GM23338 (cell line): ENCODE results near the gene PAX5. TPM values are rescaled to one million over a fixed set of nuclear protein-coding genes. Genes with fewer than 3 reads are reported as not detected.

Source experiments
- ATAC-seq: fragments of 200-7000 bp; cut with Tn5 transposase; 3 replicates; pipeline ENCODE4 v1.9.1; 2020
- DNase-seq: peaks from one replicate; pipeline ENCODE4 v3.0.0-alpha.2; 2015; ENCODE audit warnings: low spot score
- H2AFZ ChIP-seq: fragments of 200-600 bp; sonication (generic); 2 replicates; pipeline ENCODE4 v1.8.0; 2016; ENCODE audit warnings: antibody characterized with exemption, mild to moderate bottlenecking, moderate library complexity
- H3F3A ChIP-seq: fragments of 200-600 bp; sonication (generic); replicated peaks from 2 replicates; pipeline ENCODE4 v1.8.0; 2017; ENCODE audit warnings: antibody characterized with exemption, mixed run types, low read depth
- H3K27ac ChIP-seq: fragments of 200-600 bp; sonication (generic); 2 replicates; pipeline ENCODE4 v1.6.1; 2016; ENCODE audit warnings: low read depth
- H3K27me3 ChIP-seq: fragments of 200-600 bp; sonication (generic); 2 replicates; pipeline ENCODE4 v1.8.0; 2016; ENCODE audit warnings: mild to moderate bottlenecking, mixed run types, moderate library complexity; ENCODE audit not compliant: insufficient read depth
- H3K36me3 ChIP-seq: fragments of 200-600 bp; sonication (generic); 2 replicates; pipeline ENCODE4 v1.8.0; 2016; ENCODE audit warnings: mild to moderate bottlenecking; ENCODE audit not compliant: insufficient read depth
- H3K4me1 ChIP-seq: fragments of 200-600 bp; sonication (generic); 2 replicates; pipeline ENCODE4 v1.8.0; 2016; ENCODE audit warnings: mild to moderate bottlenecking, moderate library complexity; ENCODE audit not compliant: insufficient read depth
- H3K4me2 ChIP-seq: fragments of 200-600 bp; sonication (generic); 2 replicates; pipeline ENCODE4 v1.7.1; 2017; ENCODE audit warnings: mixed run types
- H3K4me3 ChIP-seq: fragments of 200-600 bp; sonication (generic); 2 replicates; pipeline ENCODE4 v1.6.1; 2016; ENCODE audit warnings: mixed run types
- H3K79me2 ChIP-seq: fragments of 200-600 bp; sonication (generic); replicated peaks from 2 replicates; pipeline ENCODE4 v1.8.0; 2017; ENCODE audit warnings: mild to moderate bottlenecking; ENCODE audit not compliant: insufficient read depth
- H3K9me2 ChIP-seq: fragments of 200-600 bp; sonication (generic); 2 replicates; pipeline ENCODE4 v1.8.0; 2017; ENCODE audit not compliant: insufficient read depth
- H4K20me1 ChIP-seq: fragments of 200-600 bp; sonication (generic); replicated peaks from 2 replicates; pipeline ENCODE4 v1.8.0; 2017; ENCODE audit warnings: mild to moderate bottlenecking; ENCODE audit not compliant: insufficient read depth
- H3K27ac Mint-ChIP-seq: 2 replicates; pipeline ENCODE4 v1.8.0; 2020; ENCODE audit warnings: inconsistent platforms, mild to moderate bottlenecking, moderate library complexity, mixed read lengths
- H3K27me3 Mint-ChIP-seq: 3 replicates; pipeline ENCODE4 v1.8.0; 2022; ENCODE audit warnings: low read depth, mild to moderate bottlenecking, moderate library complexity, mixed read lengths, inconsistent platforms; ENCODE audit not compliant: insufficient read depth, poor library complexity
- H3K36me3 Mint-ChIP-seq: 3 replicates; pipeline ENCODE4 v1.8.0; 2021; ENCODE audit warnings: low read depth, mild to moderate bottlenecking, inconsistent platforms, moderate library complexity, mixed read lengths
- H3K4me1 Mint-ChIP-seq: 3 replicates; pipeline ENCODE4 v1.8.0; 2020; ENCODE audit warnings: mild to moderate bottlenecking, inconsistent platforms, mixed read lengths
- H3K4me3 Mint-ChIP-seq: 3 replicates; pipeline ENCODE4 v1.8.0; 2021; ENCODE audit warnings: moderate library complexity, mild to moderate bottlenecking, inconsistent platforms, mixed read lengths
- H3K9me3 Mint-ChIP-seq: 3 replicates; pipeline ENCODE4 v1.8.0; 2020; ENCODE audit warnings: moderate library complexity, mild to moderate bottlenecking, inconsistent platforms, mixed read lengths
- CREB1 ChIP-seq: fragments of 250-450 bp; sonication (Bioruptor Pico); IDR thresholded peaks from 2 replicates; pipeline ENCODE4 v1.5.0; 2020; ENCODE audit warnings: low read depth, mild to moderate bottlenecking, moderate library complexity
- EZH2 ChIP-seq: fragments of 200-600 bp; sonication (generic); IDR thresholded peaks from one replicate; pipeline ENCODE4 v1.8.0; 2017; ENCODE audit warnings: antibody characterized with exemption, mild to moderate bottlenecking, low read depth; ENCODE audit not compliant: unreplicated experiment
- EZH2phosphoT487 ChIP-seq: fragments of 200-600 bp; sonication (generic); IDR thresholded peaks from one replicate; pipeline ENCODE4 v1.8.1; 2018; ENCODE audit warnings: antibody characterized with exemption; ENCODE audit not compliant: unreplicated experiment
- JUNB ChIP-seq: IDR thresholded peaks from one replicate; pipeline ENCODE4 v1.6.1; 2016; ENCODE audit warnings: antibody characterized with exemption; ENCODE audit not compliant: unreplicated experiment
- NANOG ChIP-seq: IDR thresholded peaks from 2 replicates; pipeline ENCODE4 v1.6.1; 2016; ENCODE audit warnings: antibody characterized with exemption, borderline replicate concordance
- POLR2AphosphoS5 ChIP-seq: IDR thresholded peaks from 2 replicates; pipeline ENCODE4 v1.6.1; 2016; ENCODE audit warnings: antibody characterized with exemption, low read depth
- STAT1 ChIP-seq: IDR thresholded peaks from one replicate; pipeline ENCODE4 v1.6.1; 2016; ENCODE audit warnings: antibody characterized with exemption; ENCODE audit not compliant: unreplicated experiment
- ZNF114 ChIP-seq: fragments of 250-450 bp; sonication (Bioruptor Pico); IDR thresholded peaks from 2 replicates; pipeline ENCODE4 v1.5.0; 2020; ENCODE audit warnings: mild to moderate bottlenecking, moderate library complexity
- ZNF331 ChIP-seq: fragments of 250-450 bp; sonication (Bioruptor Pico); IDR thresholded peaks from 2 replicates; pipeline ENCODE4 v1.5.0; 2020; ENCODE audit warnings: low read depth, mild to moderate bottlenecking, moderate library complexity
- polyA plus RNA-seq: library from polyadenylated mRNA; unstranded; fragments of >200 nt; fragmentation: Nextera tagmentation; extraction: Ambion mirVana; gene quantifications from 2 replicates; pipeline ENCODE4 v1.2.1, GENCODE V29; 2016
- total RNA-seq: library from RNA; depleted of rRNA; stranded (reverse); fragments of >200 nt; shearing (Covaris generic); gene quantifications from 2 replicates; pipeline ENCODE4 v1.2.3, GENCODE V29; 2014
- TF ChIP-seq, protein P1 (sequence below): fragments of 250-450 bp; sonication (Bioruptor Pico); IDR thresholded peaks from 2 replicates; pipeline ENCODE4 v1.5.0; 2020; ENCODE audit warnings: mild to moderate bottlenecking, moderate library complexity
- TF ChIP-seq, protein P2 (sequence below), 2 experiments: fragments of 200-600 bp in 1 of 2; sonication (generic) in 1 of 2; conservative IDR thresholded peaks; 2 replicates each; pipeline versions ENCODE4 v1.5.1 to v1.6.1; 2016 to 2017; ENCODE audit warnings: antibody characterized with exemption in 2 of 2, low read depth in 2 of 2, mild to moderate bottlenecking in 2 of 2, moderate library complexity in 1 of 2
- TF ChIP-seq, protein P3 (sequence below): IDR thresholded peaks from 2 replicates; pipeline ENCODE4 v1.6.1; 2016; ENCODE audit warnings: antibody characterized with exemption
- TF ChIP-seq, protein P4 (sequence below): IDR thresholded peaks from one replicate; pipeline ENCODE4 v1.6.1; 2018; ENCODE audit warnings: antibody characterized with exemption; ENCODE audit not compliant: unreplicated experiment

The PAX5 gene
- total and polyA plus RNA-seq, 2 experiments from 2014 or later, result 0.17 to 0.60 TPM

DNA sequence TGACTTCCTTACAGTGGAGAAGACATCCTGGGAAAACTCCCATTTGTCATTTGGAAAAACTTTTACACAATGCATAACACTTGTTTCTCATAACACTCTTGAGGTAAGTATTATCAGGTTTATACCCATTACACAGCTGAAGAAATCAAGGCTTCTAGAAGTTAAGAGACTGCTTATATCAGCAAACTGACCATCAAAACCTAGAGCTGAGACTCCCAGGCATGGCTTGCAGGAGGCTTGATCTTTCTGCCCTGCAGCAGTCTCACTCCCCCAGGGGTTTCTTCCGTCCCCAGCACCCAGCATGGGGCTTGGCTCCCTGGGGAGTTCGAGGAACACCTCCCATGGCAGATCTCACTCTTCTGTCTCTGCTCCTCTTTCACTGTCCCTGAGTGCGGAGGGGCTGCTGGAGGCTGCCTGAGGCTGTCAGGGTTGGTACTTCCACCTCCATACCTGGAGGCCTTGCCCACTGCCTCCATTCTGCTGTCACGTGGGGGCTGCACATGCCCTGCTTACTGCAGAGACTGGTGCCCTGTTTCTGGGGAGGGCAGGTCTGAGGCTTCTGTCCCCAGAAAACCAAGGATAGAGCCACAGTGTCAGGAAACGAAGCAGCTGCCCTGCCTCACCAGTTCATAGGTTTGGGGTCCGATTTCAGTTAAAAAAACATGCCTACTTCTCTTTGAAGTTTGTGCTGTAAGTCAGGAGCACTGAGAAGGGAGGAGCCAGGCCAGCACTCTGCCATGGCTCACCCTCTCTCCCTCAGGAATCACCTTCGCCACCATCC is 202.5 kb downstream of the PAX5 start:
- no peaks in the 10 kb centered on the region for H3F3A ChIP-seq
- no peak overlapping the region for H3K27ac Mint-ChIP-seq
- H3K36me3 ChIP-seq, result no peaks in the 10 kb centered on the region
- H3K4me2 ChIP-seq, result no peak overlapping the region
- no peaks in the 10 kb centered on the region for H3K9me2 ChIP-seq
- H3K4me1 Mint-ChIP-seq, result peaks cover 34% of the 10 kb centered on the region
- no peak overlapping the region for H3K4me3 ChIP-seq
- DNase-seq (no peak), ATAC-seq (no peak)
- no peaks in the 10 kb centered on the region for H3K79me2 ChIP-seq
- no peaks in the 10 kb centered on the region for H4K20me1 ChIP-seq
- H3K36me3 Mint-ChIP-seq, result no peaks in the 10 kb centered on the region
- peaks cover 3% of the 10 kb centered on the region; the same call in 1 of the 2 replicates for H3K4me1 ChIP-seq
- H3K4me3 Mint-ChIP-seq, result no peak overlapping the region
- H3K27me3 Mint-ChIP-seq, result peaks cover 8% of the 10 kb centered on the region
- no peaks in the 10 kb centered on the region for H3K9me3 Mint-ChIP-seq
- TF ChIP-seq NANOG (no peak), CREB1 (no peak), STAT1 (no peak), ZNF114 (CRISPR knock-in tag) (no peak), EZH2 (no peak), ZNF331 (CRISPR knock-in tag) (no peak), POLR2AphosphoS5 (no peak), EZH2phosphoT487 (no peak), JUNB (no peak)
- TF ChIP-seq, protein P1, sequence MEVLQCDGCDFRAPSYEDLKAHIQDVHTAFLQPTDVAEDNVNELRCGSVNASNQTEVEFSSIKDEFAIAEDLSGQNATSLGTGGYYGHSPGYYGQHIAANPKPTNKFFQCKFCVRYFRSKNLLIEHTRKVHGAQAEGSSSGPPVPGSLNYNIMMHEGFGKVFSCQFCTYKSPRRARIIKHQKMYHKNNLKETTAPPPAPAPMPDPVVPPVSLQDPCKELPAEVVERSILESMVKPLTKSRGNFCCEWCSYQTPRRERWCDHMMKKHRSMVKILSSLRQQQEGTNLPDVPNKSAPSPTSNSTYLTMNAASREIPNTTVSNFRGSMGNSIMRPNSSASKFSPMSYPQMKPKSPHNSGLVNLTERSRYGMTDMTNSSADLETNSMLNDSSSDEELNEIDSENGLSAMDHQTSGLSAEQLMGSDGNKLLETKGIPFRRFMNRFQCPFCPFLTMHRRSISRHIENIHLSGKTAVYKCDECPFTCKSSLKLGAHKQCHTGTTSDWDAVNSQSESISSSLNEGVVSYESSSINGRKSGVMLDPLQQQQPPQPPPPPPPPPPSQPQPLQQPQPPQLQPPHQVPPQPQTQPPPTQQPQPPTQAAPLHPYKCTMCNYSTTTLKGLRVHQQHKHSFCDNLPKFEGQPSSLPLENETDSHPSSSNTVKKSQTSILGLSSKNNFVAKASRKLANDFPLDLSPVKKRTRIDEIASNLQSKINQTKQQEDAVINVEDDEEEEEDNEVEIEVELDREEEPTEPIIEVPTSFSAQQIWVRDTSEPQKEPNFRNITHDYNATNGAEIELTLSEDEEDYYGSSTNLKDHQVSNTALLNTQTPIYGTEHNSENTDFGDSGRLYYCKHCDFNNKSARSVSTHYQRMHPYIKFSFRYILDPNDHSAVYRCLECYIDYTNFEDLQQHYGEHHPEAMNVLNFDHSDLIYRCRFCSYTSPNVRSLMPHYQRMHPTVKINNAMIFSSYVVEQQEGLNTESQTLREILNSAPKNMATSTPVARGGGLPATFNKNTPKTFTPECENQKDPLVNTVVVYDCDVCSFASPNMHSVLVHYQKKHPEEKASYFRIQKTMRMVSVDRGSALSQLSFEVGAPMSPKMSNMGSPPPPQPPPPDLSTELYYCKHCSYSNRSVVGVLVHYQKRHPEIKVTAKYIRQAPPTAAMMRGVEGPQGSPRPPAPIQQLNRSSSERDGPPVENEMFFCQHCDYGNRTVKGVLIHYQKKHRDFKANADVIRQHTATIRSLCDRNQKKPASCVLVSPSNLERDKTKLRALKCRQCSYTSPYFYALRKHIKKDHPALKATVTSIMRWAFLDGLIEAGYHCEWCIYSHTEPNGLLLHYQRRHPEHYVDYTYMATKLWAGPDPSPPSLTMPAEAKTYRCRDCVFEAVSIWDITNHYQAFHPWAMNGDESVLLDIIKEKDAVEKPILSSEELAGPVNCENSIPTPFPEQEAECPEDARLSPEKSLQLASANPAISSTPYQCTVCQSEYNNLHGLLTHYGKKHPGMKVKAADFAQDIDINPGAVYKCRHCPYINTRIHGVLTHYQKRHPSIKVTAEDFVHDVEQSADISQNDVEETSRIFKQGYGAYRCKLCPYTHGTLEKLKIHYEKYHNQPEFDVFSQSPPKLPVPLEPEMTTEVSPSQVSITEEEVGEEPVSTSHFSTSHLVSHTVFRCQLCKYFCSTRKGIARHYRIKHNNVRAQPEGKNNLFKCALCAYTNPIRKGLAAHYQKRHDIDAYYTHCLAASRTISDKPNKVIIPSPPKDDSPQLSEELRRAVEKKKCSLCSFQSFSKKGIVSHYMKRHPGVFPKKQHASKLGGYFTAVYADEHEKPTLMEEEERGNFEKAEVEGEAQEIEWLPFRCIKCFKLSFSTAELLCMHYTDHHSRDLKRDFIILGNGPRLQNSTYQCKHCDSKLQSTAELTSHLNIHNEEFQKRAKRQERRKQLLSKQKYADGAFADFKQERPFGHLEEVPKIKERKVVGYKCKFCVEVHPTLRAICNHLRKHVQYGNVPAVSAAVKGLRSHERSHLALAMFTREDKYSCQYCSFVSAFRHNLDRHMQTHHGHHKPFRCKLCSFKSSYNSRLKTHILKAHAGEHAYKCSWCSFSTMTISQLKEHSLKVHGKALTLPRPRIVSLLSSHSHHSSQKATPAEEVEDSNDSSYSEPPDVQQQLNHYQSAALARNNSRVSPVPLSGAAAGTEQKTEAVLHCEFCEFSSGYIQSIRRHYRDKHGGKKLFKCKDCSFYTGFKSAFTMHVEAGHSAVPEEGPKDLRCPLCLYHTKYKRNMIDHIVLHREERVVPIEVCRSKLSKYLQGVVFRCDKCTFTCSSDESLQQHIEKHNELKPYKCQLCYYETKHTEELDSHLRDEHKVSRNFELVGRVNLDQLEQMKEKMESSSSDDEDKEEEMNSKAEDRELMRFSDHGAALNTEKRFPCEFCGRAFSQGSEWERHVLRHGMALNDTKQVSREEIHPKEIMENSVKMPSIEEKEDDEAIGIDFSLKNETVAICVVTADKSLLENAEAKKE, result no peak
- TF ChIP-seq, protein P2, sequence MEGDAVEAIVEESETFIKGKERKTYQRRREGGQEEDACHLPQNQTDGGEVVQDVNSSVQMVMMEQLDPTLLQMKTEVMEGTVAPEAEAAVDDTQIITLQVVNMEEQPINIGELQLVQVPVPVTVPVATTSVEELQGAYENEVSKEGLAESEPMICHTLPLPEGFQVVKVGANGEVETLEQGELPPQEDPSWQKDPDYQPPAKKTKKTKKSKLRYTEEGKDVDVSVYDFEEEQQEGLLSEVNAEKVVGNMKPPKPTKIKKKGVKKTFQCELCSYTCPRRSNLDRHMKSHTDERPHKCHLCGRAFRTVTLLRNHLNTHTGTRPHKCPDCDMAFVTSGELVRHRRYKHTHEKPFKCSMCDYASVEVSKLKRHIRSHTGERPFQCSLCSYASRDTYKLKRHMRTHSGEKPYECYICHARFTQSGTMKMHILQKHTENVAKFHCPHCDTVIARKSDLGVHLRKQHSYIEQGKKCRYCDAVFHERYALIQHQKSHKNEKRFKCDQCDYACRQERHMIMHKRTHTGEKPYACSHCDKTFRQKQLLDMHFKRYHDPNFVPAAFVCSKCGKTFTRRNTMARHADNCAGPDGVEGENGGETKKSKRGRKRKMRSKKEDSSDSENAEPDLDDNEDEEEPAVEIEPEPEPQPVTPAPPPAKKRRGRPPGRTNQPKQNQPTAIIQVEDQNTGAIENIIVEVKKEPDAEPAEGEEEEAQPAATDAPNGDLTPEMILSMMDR (conservative IDR thresholded peaks at IDR 0.05; ENCODE audit: low read depth in 2 of 2), result no peak
- TF ChIP-seq, protein P3, sequence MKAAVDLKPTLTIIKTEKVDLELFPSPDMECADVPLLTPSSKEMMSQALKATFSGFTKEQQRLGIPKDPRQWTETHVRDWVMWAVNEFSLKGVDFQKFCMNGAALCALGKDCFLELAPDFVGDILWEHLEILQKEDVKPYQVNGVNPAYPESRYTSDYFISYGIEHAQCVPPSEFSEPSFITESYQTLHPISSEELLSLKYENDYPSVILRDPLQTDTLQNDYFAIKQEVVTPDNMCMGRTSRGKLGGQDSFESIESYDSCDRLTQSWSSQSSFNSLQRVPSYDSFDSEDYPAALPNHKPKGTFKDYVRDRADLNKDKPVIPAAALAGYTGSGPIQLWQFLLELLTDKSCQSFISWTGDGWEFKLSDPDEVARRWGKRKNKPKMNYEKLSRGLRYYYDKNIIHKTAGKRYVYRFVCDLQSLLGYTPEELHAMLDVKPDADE, result no peak
- TF ChIP-seq, protein P4, sequence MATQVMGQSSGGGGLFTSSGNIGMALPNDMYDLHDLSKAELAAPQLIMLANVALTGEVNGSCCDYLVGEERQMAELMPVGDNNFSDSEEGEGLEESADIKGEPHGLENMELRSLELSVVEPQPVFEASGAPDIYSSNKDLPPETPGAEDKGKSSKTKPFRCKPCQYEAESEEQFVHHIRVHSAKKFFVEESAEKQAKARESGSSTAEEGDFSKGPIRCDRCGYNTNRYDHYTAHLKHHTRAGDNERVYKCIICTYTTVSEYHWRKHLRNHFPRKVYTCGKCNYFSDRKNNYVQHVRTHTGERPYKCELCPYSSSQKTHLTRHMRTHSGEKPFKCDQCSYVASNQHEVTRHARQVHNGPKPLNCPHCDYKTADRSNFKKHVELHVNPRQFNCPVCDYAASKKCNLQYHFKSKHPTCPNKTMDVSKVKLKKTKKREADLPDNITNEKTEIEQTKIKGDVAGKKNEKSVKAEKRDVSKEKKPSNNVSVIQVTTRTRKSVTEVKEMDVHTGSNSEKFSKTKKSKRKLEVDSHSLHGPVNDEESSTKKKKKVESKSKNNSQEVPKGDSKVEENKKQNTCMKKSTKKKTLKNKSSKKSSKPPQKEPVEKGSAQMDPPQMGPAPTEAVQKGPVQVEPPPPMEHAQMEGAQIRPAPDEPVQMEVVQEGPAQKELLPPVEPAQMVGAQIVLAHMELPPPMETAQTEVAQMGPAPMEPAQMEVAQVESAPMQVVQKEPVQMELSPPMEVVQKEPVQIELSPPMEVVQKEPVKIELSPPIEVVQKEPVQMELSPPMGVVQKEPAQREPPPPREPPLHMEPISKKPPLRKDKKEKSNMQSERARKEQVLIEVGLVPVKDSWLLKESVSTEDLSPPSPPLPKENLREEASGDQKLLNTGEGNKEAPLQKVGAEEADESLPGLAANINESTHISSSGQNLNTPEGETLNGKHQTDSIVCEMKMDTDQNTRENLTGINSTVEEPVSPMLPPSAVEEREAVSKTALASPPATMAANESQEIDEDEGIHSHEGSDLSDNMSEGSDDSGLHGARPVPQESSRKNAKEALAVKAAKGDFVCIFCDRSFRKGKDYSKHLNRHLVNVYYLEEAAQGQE, result no peak
- no peak overlapping the region for H3K27ac ChIP-seq
- no peaks in the 10 kb centered on the region for H3K27me3 ChIP-seq
- peak overlapping the region; percentile 52; the same call in 1 of the 2 replicates for H2AFZ ChIP-seq
